Muscle layer of colon (tissue), 2 donors: ENCODE data around the gene ASB2.

ENCODE experiments used
- H3K27ac ChIP-seq: one replicate; pipeline ENCODE4 v1.7.0; 2013; ENCODE audit warnings: low read depth, mild to moderate bottlenecking, low read length, moderate library complexity
- H3K27me3 ChIP-seq, 2 donors: one replicate each; pipeline ENCODE4 v1.7.0; 2013; ENCODE audit warnings: low read length in 2 of 2, mild to moderate bottlenecking in 2 of 2; ENCODE audit not compliant: insufficient read depth in 2 of 2, control insufficient read depth in 1 of 2
- H3K36me3 ChIP-seq: one replicate; pipeline ENCODE4 v1.7.0; 2013; ENCODE audit warnings: mild to moderate bottlenecking, low read length; ENCODE audit not compliant: insufficient read depth
- H3K4me1 ChIP-seq: one replicate; pipeline ENCODE4 v1.7.0; 2013; ENCODE audit warnings: mild to moderate bottlenecking, low read length; ENCODE audit not compliant: insufficient read depth
- H3K4me3 ChIP-seq, 2 donors: one replicate each; pipeline ENCODE4 v1.7.0; 2013; ENCODE audit warnings: low read length in 2 of 2, low read depth in 1 of 2, mild to moderate bottlenecking in 1 of 2, moderate library complexity in 1 of 2
- H3K9ac ChIP-seq: one replicate; pipeline ENCODE4 v1.7.0; 2013; ENCODE audit warnings: low read length
- H3K9me3 ChIP-seq: one replicate; pipeline ENCODE4 v1.7.0; 2013; ENCODE audit warnings: mild to moderate bottlenecking, low read length
- donor health status: abdominal sarcoma.
- donor health status: Adenocarcinoma of cecum.

Gene ASB2

GRCh38 chr14:93903342-93904184, 72.8 kb downstream of the ASB2 start:
- no peak overlapping the region for H3K27ac ChIP-seq
- no peaks in the 10 kb centered on the region for H3K9me3 ChIP-seq
- H3K4me3 ChIP-seq: no peak overlapping the region
- H3K4me1 ChIP-seq: peaks cover 4% of the 10 kb centered on the region
- H3K36me3 ChIP-seq: no peaks in the 10 kb centered on the region
- no peaks in the 10 kb centered on the region for H3K27me3 ChIP-seq
- H3K9ac ChIP-seq: no peak overlapping the region

GRCh38 chr14:93902619-93903307, 73.6 kb downstream of the ASB2 start:
- Histone ChIP-seq H3K27ac (no peak overlapping the region), H3K27me3 (no peaks in the 10 kb centered on the region), H3K9me3 (no peaks in the 10 kb centered on the region)

GRCh38 chr14:93901813-93902212, 74.6 kb downstream of the ASB2 start:
- H3K9ac ChIP-seq: no peak overlapping the region
- H3K36me3 ChIP-seq: no peaks in the 10 kb centered on the region
- H3K4me1 ChIP-seq: peaks cover 4% of the 10 kb centered on the region
- no peaks in the 10 kb centered on the region for H3K27me3 ChIP-seq
- H3K9me3 ChIP-seq: no peaks in the 10 kb centered on the region
- no peak overlapping the region for H3K27ac ChIP-seq
- no peak overlapping the region for H3K4me3 ChIP-seq

More at GRCh38 chr14:93902619-93903307, 73.6 kb downstream of the ASB2 start:
- Histone ChIP-seq H3K9ac (no peak overlapping the region), H3K4me3 (no peak overlapping the region), H3K4me1 (peaks cover 4% of the 10 kb centered on the region), H3K36me3 (no peaks in the 10 kb centered on the region)

GRCh38 chr14:93898731-93899130, 77.6 kb downstream of the ASB2 start:
- Histone ChIP-seq H3K9ac (no peak overlapping the region), H3K9me3 (no peaks in the 10 kb centered on the region), H3K4me3 (no peak overlapping the region), H3K27me3 (no peaks in the 10 kb centered on the region), H3K4me1 (peaks cover 2% of the 10 kb centered on the region), H3K36me3 (no peaks in the 10 kb centered on the region), H3K27ac (no peak overlapping the region)

GRCh38 chr14:93898081-93898611, 78.2 kb downstream of the ASB2 start:
- Histone ChIP-seq H3K4me1 (peaks cover 8% of the 10 kb centered on the region), H3K27ac (no peak overlapping the region), H3K9me3 (no peaks in the 10 kb centered on the region), H3K9ac (no peak overlapping the region), H3K36me3 (no peaks in the 10 kb centered on the region), H3K27me3 (no peaks in the 10 kb centered on the region), H3K4me3 (no peak overlapping the region)

- no peaks in the 10 kb centered on the region for H3K36me3 ChIP-seq
- no peaks in the 10 kb centered on the region for H3K27me3 ChIP-seq
- H3K4me1 ChIP-seq: peaks cover 14% of the 10 kb centered on the region
- no peak overlapping the region for H3K9ac ChIP-seq
- no peak overlapping the region for H3K27ac ChIP-seq
- H3K4me3 ChIP-seq: no peak overlapping the region
- H3K9me3 ChIP-seq: no peaks in the 10 kb centered on the region
Observed at GRCh38 chr14:93897476-93897845, 78.9 kb downstream of the ASB2 start.

GRCh38 chr14:93895023-93895604, 81.3 kb downstream of the ASB2 start:
- no peak overlapping the region for H3K9ac ChIP-seq
- peaks cover 14% of the 10 kb centered on the region for H3K4me1 ChIP-seq
- H3K27ac ChIP-seq: no peak overlapping the region
- no peaks in the 10 kb centered on the region for H3K9me3 ChIP-seq
- no peaks in the 10 kb centered on the region for H3K27me3 ChIP-seq
- no peak overlapping the region for H3K4me3 ChIP-seq
- H3K36me3 ChIP-seq: no peaks in the 10 kb centered on the region

GRCh38 chr14:93893661-93894261, 82.6 kb downstream of the ASB2 start:
- Histone ChIP-seq H3K9ac (no peak overlapping the region), H3K27ac (no peak overlapping the region), H3K4me1 (peaks cover 14% of the 10 kb centered on the region), H3K9me3 (no peaks in the 10 kb centered on the region), H3K4me3 (no peak overlapping the region), H3K36me3 (no peaks in the 10 kb centered on the region), H3K27me3 (no peaks in the 10 kb centered on the region)

- H3K27me3 ChIP-seq: no peaks in the 10 kb centered on the region
- no peak overlapping the region for H3K9ac ChIP-seq
- no peaks in the 10 kb centered on the region for H3K36me3 ChIP-seq
- H3K4me3 ChIP-seq: no peak overlapping the region
- no peak overlapping the region for H3K27ac ChIP-seq
- peaks cover 14% of the 10 kb centered on the region for H3K4me1 ChIP-seq
- H3K9me3 ChIP-seq: no peaks in the 10 kb centered on the region
Observed at GRCh38 chr14:93892923-93893558, 83.3 kb downstream of the ASB2 start.

- no peaks in the 10 kb centered on the region for H3K36me3 ChIP-seq
- H3K9ac ChIP-seq: no peak overlapping the region
- H3K4me3 ChIP-seq: no peak overlapping the region
- peaks cover 14% of the 10 kb centered on the region for H3K4me1 ChIP-seq
- H3K27ac ChIP-seq: no peak overlapping the region
- no peaks in the 10 kb centered on the region for H3K27me3 ChIP-seq
- H3K9me3 ChIP-seq: no peaks in the 10 kb centered on the region
Observed at GRCh38 chr14:93892505-93892839, 83.9 kb downstream of the ASB2 start.
